Mesenchymal stem cell (in vitro differentiated cells and primary cell): ENCODE data around the gene OLFML2B.

ENCODE experiments used
- DNase-seq: peaks from one replicate; pipeline ENCODE4 v3.0.0-alpha.2; 2013
- H2AFZ ChIP-seq: one replicate; pipeline ENCODE4 v1.6.1; 2013; ENCODE audit warnings: low read depth, mild to moderate bottlenecking, control low read depth, inconsistent platforms, low read length, moderate library complexity
- H2AK5ac ChIP-seq: 2 replicates; pipeline ENCODE4 v1.6.1; 2013; ENCODE audit warnings: low read length, moderate library complexity, mild to moderate bottlenecking, inconsistent platforms; ENCODE audit not compliant: severe bottlenecking
- H2BK120ac ChIP-seq: one replicate; pipeline ENCODE4 v1.6.1; 2013; ENCODE audit warnings: low read depth, mild to moderate bottlenecking, inconsistent platforms, low read length, moderate library complexity
- H2BK12ac ChIP-seq, 2 experiments: one replicate each; pipeline ENCODE4 v1.6.1; 2013; ENCODE audit warnings: inconsistent platforms in 2 of 2, low read length in 2 of 2, mild to moderate bottlenecking in 2 of 2, moderate library complexity in 2 of 2, control low read depth in 1 of 2
- H2BK15ac ChIP-seq: one replicate; pipeline ENCODE4 v1.6.1; 2013; ENCODE audit warnings: mild to moderate bottlenecking, low read depth, inconsistent platforms; ENCODE audit not compliant: poor library complexity, severe bottlenecking
- H2BK5ac ChIP-seq: 2 replicates; pipeline ENCODE4 v1.6.1; 2013; ENCODE audit warnings: low read depth, mild to moderate bottlenecking, low read length, control low read depth, inconsistent platforms; ENCODE audit not compliant: poor library complexity, severe bottlenecking
- H3K14ac ChIP-seq, 2 experiments: one replicate each; pipeline ENCODE4 v1.6.1; 2013; ENCODE audit warnings: inconsistent platforms in 2 of 2, low read length in 2 of 2, control low read depth in 1 of 2, mild to moderate bottlenecking in 1 of 2, moderate library complexity in 1 of 2
- H3K18ac ChIP-seq, 2 experiments: one replicate each; pipeline ENCODE4 v1.6.1; 2013; ENCODE audit warnings: inconsistent platforms in 2 of 2, low read length in 2 of 2, control low read depth in 1 of 2, low read depth in 1 of 2, mild to moderate bottlenecking in 1 of 2
- H3K23ac ChIP-seq, 2 experiments: one replicate each; pipeline ENCODE4 v1.6.1; 2013; ENCODE audit warnings: inconsistent platforms in 2 of 2, low read length in 2 of 2, mild to moderate bottlenecking in 2 of 2, moderate library complexity in 2 of 2, control low read depth in 1 of 2
- H3K27ac ChIP-seq: 2 replicates; pipeline ENCODE4 v1.5.1; 2013; ENCODE audit warnings: mild to moderate bottlenecking, moderate library complexity, low read length, control low read depth, inconsistent platforms; ENCODE audit not compliant: poor library complexity, severe bottlenecking
- H3K27me3 ChIP-seq, 2 experiments: 2 replicates each; pipeline versions ENCODE4 v1.6.1 to v1.7.0; 2013; ENCODE audit warnings: low read length in 2 of 2, mild to moderate bottlenecking in 2 of 2, moderate library complexity in 2 of 2, control low read depth in 1 of 2, inconsistent platforms in 1 of 2; ENCODE audit not compliant: control insufficient read depth in 1 of 2, insufficient read depth in 1 of 2
- H3K36me3 ChIP-seq, 2 experiments: 2 replicates each; pipeline versions ENCODE4 v1.6.1 to v1.7.0; 2013; ENCODE audit warnings: low read length in 2 of 2, control low read depth in 1 of 2, inconsistent platforms in 1 of 2, low read depth in 1 of 2, mild to moderate bottlenecking in 1 of 2; ENCODE audit not compliant: insufficient read depth in 2 of 2, control insufficient read depth in 1 of 2
- H3K4ac ChIP-seq, 2 experiments: one replicate each; pipeline ENCODE4 v1.6.1; 2013; ENCODE audit warnings: inconsistent platforms in 2 of 2, low read length in 2 of 2, mild to moderate bottlenecking in 2 of 2, moderate library complexity in 2 of 2, control low read depth in 1 of 2, low read depth in 1 of 2
- H3K4me1 ChIP-seq: 2 replicates; pipeline ENCODE4 v1.6.1; 2013; ENCODE audit warnings: low read depth, low read length, control low read depth; ENCODE audit not compliant: control insufficient read depth, insufficient read depth
- H3K4me2 ChIP-seq: 2 replicates; pipeline ENCODE4 v1.6.1; 2013; ENCODE audit warnings: low read length, mild to moderate bottlenecking, inconsistent platforms; ENCODE audit not compliant: poor library complexity, severe bottlenecking
- H3K4me3 ChIP-seq, 2 experiments: 2 replicates each; pipeline versions ENCODE4 v1.5.1 to v1.7.0; 2013; ENCODE audit warnings: low read length in 2 of 2, mild to moderate bottlenecking in 2 of 2, control low read depth in 1 of 2, low read depth in 1 of 2; ENCODE audit not compliant: insufficient read depth in 1 of 2
- H3K79me1 ChIP-seq: replicated peaks from 2 replicates; pipeline ENCODE4 v1.6.1; 2013; ENCODE audit warnings: mild to moderate bottlenecking, control low read depth, low read length, inconsistent platforms; ENCODE audit not compliant: poor library complexity, severe bottlenecking
- H3K9ac ChIP-seq: 2 replicates; pipeline ENCODE4 v1.7.0; 2013; ENCODE audit warnings: mild to moderate bottlenecking, low read length, moderate library complexity
- H3K9me3 ChIP-seq: 2 replicates; pipeline ENCODE4 v1.7.0; 2013; ENCODE audit warnings: mild to moderate bottlenecking, low read length; ENCODE audit not compliant: control insufficient read depth
- H4K8ac ChIP-seq: one replicate; pipeline ENCODE4 v1.6.1; 2013; ENCODE audit warnings: inconsistent platforms, mild to moderate bottlenecking, low read length, moderate library complexity
- H4K91ac ChIP-seq: one replicate; pipeline ENCODE4 v1.6.1; 2013; ENCODE audit warnings: mild to moderate bottlenecking, low read length, inconsistent platforms
- WGBS: methylation state at CpG from one replicate; pipeline ENCODE4 v1.1.7; 2013; ENCODE audit warnings: mixed read lengths; 5-methylcytosine and 5-hydroxymethylcytosine counted together

OLFML2B gene

GRCh38 chr1:162026881-162027280, 3.2 kb upstream of the OLFML2B start:
- Histone ChIP-seq H2AFZ (no peak overlapping the region), H4K91ac (no peak overlapping the region), H2BK120ac (no peak overlapping the region), H2BK15ac (no peak overlapping the region), H3K9me3 (no peaks in the 10 kb centered on the region), H3K14ac (no peak overlapping the region), H4K8ac (no peak overlapping the region), H3K18ac (no peak overlapping the region), H3K36me3 (no peaks in the 10 kb centered on the region), H3K9ac (peak overlapping the region; percentile 71), H3K27me3 (no peaks in the 10 kb centered on the region), H2BK5ac (no peak overlapping the region), H3K4me3 (no peak overlapping the region), H3K27ac (no peak overlapping the region), H3K4me1 (peaks cover 8% of the 10 kb centered on the region), H3K4ac (no peak overlapping the region), H2BK12ac (no peak overlapping the region), H3K79me1 (peaks cover 3% of the 10 kb centered on the region), H2AK5ac (no peak overlapping the region), H3K4me2 (no peak overlapping the region), H3K23ac (no peak overlapping the region)
- DNase-seq = peak; percentile 36
- 78% methylated on average over 1 of the region's 2 CpGs for WGBS

- no peak overlapping the region for H2BK5ac ChIP-seq
- DNase-seq = no peak
- H2AFZ ChIP-seq = no peak overlapping the region
- no peak overlapping the region for H4K8ac ChIP-seq
- H3K4ac ChIP-seq = no peak overlapping the region
- no peak overlapping the region for H3K14ac ChIP-seq
- WGBS = 97% methylated on average over 2 of the region's 2 CpGs
- no peak overlapping the region for H3K4me2 ChIP-seq
- no peak overlapping the region for H4K91ac ChIP-seq
- H3K9ac ChIP-seq = no peak overlapping the region
- peaks cover 7% of the 10 kb centered on the region for H3K79me1 ChIP-seq
- H2BK12ac ChIP-seq = no peak overlapping the region
- H3K23ac ChIP-seq = no peak overlapping the region
- H2BK120ac ChIP-seq = no peak overlapping the region
- H3K27ac ChIP-seq = no peak overlapping the region
- H3K4me3 ChIP-seq = no peak overlapping the region
- no peaks in the 10 kb centered on the region for H3K27me3 ChIP-seq
- H3K36me3 ChIP-seq = no peaks in the 10 kb centered on the region
- no peak overlapping the region for H2AK5ac ChIP-seq
- no peak overlapping the region for H3K18ac ChIP-seq
- no peak overlapping the region for H2BK15ac ChIP-seq
- no peaks in the 10 kb centered on the region for H3K9me3 ChIP-seq
- peaks cover 15% of the 10 kb centered on the region for H3K4me1 ChIP-seq
These were observed 1.9 kb upstream of the OLFML2B start for GRCh38 chr1:162025541-162025940.

DNA sequence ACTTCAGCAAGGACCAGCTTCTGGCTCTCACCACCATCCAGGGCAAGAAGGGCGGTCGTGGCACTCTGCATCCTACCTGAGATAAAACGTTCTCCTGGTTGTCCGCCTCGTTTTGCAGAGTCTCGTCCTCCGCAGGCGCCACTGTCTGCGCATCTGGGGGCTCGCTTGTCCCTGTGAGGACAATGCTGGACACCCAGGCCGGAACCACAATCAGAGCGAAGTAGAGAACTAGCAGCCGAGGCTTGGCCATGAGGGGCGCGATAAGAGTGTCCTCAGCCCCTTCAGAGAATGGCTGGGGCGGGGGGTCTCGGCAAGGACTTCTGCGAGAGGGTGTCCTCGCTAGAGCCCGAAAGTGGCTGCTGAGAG, 505 bp downstream of the OLFML2B start:
- peak overlapping the region; percentile 86 to 94 for H3K4me3 ChIP-seq
- H2BK15ac ChIP-seq = no peak overlapping the region
- H3K79me1 ChIP-seq = peaks cover 12% of the 10 kb centered on the region
- peak overlapping the region; percentile 49 for H2AK5ac ChIP-seq
- H3K36me3 ChIP-seq = peaks cover 0 to 14% of the 10 kb centered on the region in 2 experiments
- H3K9ac ChIP-seq = peak overlapping the region; percentile 89
- H3K27me3 ChIP-seq = no peaks in the 10 kb centered on the region
- H3K27ac ChIP-seq = peak overlapping the region; percentile 6
- peak overlapping the region; percentile 44 to 87 for H3K18ac ChIP-seq
- peak overlapping the region in 1 of 2 experiments; percentile 49 for H2BK12ac ChIP-seq
- peak overlapping the region; percentile 61 for H3K4me2 ChIP-seq
- H3K4me1 ChIP-seq = peaks cover 26% of the 10 kb centered on the region
- no peak overlapping the region for H2BK120ac ChIP-seq
- peak overlapping the region; percentile 81 for H2AFZ ChIP-seq
- H3K4ac ChIP-seq = no peak overlapping the region
- no peaks in the 10 kb centered on the region for H3K9me3 ChIP-seq
- peak overlapping the region; percentile 51 for H4K8ac ChIP-seq
- 36% methylated on average over 20 of the region's 20 CpGs for WGBS
- no peak overlapping the region for H3K23ac ChIP-seq
- no peak overlapping the region for H3K14ac ChIP-seq
- no peak overlapping the region for H4K91ac ChIP-seq
- H2BK5ac ChIP-seq = no peak overlapping the region
- DNase-seq = peak; percentile 22

- Histone ChIP-seq H3K14ac (no peak overlapping the region), H4K8ac (no peak overlapping the region), H2AFZ (no peak overlapping the region), H3K4me2 (peak overlapping the region; percentile 61), H3K9me3 (no peaks in the 10 kb centered on the region), H3K36me3 (peaks cover 0 to 20% of the 10 kb centered on the region in 2 experiments), H3K4ac (no peak overlapping the region), H2BK15ac (no peak overlapping the region), H3K23ac (no peak overlapping the region), H3K4me3 (peak overlapping the region; percentile 37 to 94), H2BK5ac (no peak overlapping the region), H4K91ac (no peak overlapping the region), H3K79me1 (peaks cover 12% of the 10 kb centered on the region), H3K18ac (no peak overlapping the region), H2AK5ac (no peak overlapping the region), H3K4me1 (peaks cover 26% of the 10 kb centered on the region), H3K9ac (peak overlapping the region; percentile 89), H2BK120ac (no peak overlapping the region), H3K27ac (no peak overlapping the region), H3K27me3 (no peaks in the 10 kb centered on the region), H2BK12ac (no peak overlapping the region)
- DNase-seq = no peak
- 91% methylated on average over 9 of the region's 9 CpGs for WGBS
These were observed 1.0 kb downstream of the OLFML2B start for GRCh38 chr1:162022626-162023025.
